ENCODE measurements around the gene CASP8. TPM values are rescaled to one million over a fixed set of nuclear protein-coding genes. Genes with fewer than 3 reads are reported as not detected.

The CASP8 gene
- total and polyA plus RNA-seq, 7 donors: 4.9 to 28.7 (median 13.0) TPM

DNA sequence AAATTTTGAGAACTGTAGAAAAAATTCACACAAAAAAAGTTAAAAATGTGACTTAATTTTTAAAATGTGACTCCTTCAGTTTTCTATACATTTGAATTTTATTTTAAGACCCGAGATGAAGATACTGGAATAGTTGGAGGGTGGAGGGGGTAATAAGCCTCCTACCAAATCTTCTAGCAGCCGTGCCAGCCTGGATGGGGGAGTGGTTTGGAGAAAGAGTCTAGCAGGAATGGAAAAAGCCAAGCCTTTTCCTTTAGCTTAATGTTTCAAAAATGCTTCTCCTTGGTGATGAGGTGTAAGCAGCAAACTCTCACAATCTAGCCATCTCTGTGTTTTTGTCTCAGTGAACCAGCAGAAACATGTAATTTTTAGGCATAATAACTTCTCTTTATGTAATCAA lies 14.7 kb downstream of the CASP8 start:
- Histone ChIP-seq H3K27me3 (no peaks in the 10 kb centered on the region), H3K4me3 (no peak overlapping the region), H3K9me3 (no peaks in the 10 kb centered on the region), H3K4me1 (no peaks in the 10 kb centered on the region), H3K36me3 (peaks cover 0 to 64% (median 15%) of the 10 kb centered on the region in 4 donors), H3K27ac (no peak overlapping the region)
- TF ChIP-seq POLR2A (IDR thresholded peaks at IDR 0.05) (no peak), POLR2AphosphoS5 (IDR thresholded peaks at IDR 0.05) (no peak)
- TF ChIP-seq, protein P1, sequence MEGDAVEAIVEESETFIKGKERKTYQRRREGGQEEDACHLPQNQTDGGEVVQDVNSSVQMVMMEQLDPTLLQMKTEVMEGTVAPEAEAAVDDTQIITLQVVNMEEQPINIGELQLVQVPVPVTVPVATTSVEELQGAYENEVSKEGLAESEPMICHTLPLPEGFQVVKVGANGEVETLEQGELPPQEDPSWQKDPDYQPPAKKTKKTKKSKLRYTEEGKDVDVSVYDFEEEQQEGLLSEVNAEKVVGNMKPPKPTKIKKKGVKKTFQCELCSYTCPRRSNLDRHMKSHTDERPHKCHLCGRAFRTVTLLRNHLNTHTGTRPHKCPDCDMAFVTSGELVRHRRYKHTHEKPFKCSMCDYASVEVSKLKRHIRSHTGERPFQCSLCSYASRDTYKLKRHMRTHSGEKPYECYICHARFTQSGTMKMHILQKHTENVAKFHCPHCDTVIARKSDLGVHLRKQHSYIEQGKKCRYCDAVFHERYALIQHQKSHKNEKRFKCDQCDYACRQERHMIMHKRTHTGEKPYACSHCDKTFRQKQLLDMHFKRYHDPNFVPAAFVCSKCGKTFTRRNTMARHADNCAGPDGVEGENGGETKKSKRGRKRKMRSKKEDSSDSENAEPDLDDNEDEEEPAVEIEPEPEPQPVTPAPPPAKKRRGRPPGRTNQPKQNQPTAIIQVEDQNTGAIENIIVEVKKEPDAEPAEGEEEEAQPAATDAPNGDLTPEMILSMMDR (IDR thresholded peaks at IDR 0.05): no peak
- intact Hi-C loops (cut with DNase I): no loop called here
- WGBS, 2 donors: 89 to 93% methylated on average over 2 of the region's 2 CpGs
- no peak for DNase-seq

DNA sequence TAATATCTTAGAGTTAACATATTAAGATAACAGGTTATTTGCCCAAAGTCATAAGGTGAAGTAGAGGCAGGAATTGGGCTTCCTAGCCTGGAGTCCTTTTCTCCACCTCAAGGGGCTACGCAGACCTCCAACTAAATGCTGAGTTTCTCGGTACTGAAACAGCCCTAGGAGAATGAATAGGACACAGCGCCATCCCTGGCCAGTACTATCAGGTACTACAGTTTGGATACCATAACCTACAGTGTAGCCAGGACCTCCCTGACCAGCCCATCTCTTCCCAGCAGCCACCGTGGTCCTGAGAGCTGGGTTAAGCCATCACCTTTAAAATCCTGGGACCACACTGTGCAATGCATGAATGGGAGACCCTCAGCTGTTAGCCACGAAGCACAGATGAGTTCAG lies 15.7 kb downstream of the CASP8 start:
- TF ChIP-seq, protein P1 (IDR thresholded peaks at IDR 0.05): no peak
- no peak for TF ChIP-seq POLR2AphosphoS5 (IDR thresholded peaks at IDR 0.05)
- TF ChIP-seq POLR2A (IDR thresholded peaks at IDR 0.05): no peak
- no peak for TF ChIP-seq EP300 (IDR thresholded peaks at IDR 0.05)
- WGBS, 2 donors: 88 to 93% methylated on average over 5 of the region's 5 CpGs
- no peaks in the 10 kb centered on the region for H3K27me3 ChIP-seq
- H3K4me3 ChIP-seq: no peak overlapping the region
- peaks cover 0 to 57% (median 15%) of the 10 kb centered on the region in 4 donors for H3K36me3 ChIP-seq
- DNase-seq: no peak
- intact Hi-C loops (cut with DNase I): no loop called here
- H3K4me1 ChIP-seq: peaks cover 0 to 6% (median 0%) of the 10 kb centered on the region in 4 donors
- no peak overlapping the region for H3K27ac ChIP-seq
- H3K9me3 ChIP-seq: no peaks in the 10 kb centered on the region

DNA sequence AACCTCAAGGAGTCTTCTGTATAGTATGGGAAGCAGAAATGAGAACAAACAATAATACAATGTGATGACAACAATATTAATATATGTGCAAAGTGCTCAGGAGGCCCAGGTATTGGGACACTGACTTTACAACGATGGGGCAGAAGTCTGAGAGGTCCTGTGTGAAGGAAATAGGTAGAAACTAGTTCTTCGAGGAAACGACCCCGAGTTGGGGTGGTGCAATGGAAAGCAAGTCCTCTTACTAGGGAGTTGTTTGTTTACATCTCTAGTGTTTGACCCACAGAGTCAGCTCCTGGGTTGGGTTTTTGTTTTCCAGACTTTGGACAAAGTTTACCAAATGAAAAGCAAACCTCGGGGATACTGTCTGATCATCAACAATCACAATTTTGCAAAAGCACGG lies 16.2 kb downstream of the CASP8 start:
- TF ChIP-seq EP300 (IDR thresholded peaks at IDR 0.05) (no peak), POLR2A (IDR thresholded peaks at IDR 0.05) (no peak), POLR2AphosphoS5 (IDR thresholded peaks at IDR 0.05) (no peak)
- TF ChIP-seq, protein P1 (IDR thresholded peaks at IDR 0.05): no peak
- H3K4me1 ChIP-seq: peaks cover 0 to 7% (median 0%) of the 10 kb centered on the region in 4 donors
- H3K9me3 ChIP-seq: no peaks in the 10 kb centered on the region
- no peak overlapping the region for H3K4me3 ChIP-seq
- H3K36me3 ChIP-seq: peaks cover 0 to 57% (median 15%) of the 10 kb centered on the region in 4 donors
- no peak overlapping the region for H3K27ac ChIP-seq
- no peak for DNase-seq
- WGBS, 2 donors: 83 to 89% methylated on average over 6 of the region's 6 CpGs
- intact Hi-C loops (cut with DNase I): no loop called here
- no peaks in the 10 kb centered on the region for H3K27me3 ChIP-seq

DNA sequence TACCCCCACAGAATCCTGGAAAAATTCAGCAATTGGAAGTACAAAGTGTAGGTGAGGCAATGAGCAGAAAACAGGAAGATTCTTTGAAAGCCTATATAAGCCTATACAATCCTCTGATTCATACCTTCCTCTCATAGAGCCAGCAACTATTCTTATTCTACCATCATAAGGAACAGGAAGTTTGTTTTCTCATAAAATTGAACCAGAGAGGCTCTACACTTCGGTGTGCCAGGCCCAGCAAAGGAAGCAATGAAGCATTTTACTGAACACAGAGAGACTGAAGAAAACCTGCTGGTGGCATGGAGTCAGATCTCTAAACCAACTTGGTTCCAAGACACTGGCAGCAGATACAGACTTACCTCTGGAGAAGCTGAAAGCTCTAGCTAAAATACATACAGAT lies 18.7 kb downstream of the CASP8 start:
- Histone ChIP-seq H3K36me3 (peaks cover 0 to 40% (median 15%) of the 10 kb centered on the region in 4 donors), H3K27me3 (no peaks in the 10 kb centered on the region), H3K27ac (no peak overlapping the region), H3K9me3 (no peaks in the 10 kb centered on the region), H3K4me1 (peaks cover 0 to 7% (median 0%) of the 10 kb centered on the region in 4 donors), H3K4me3 (no peak overlapping the region)
- intact Hi-C loops (cut with DNase I): no loop called here
- WGBS, 2 donors: 60 to 70% methylated on average over 1 of the region's 1 CpG
- TF ChIP-seq, protein P1 (IDR thresholded peaks at IDR 0.05): no peak
- TF ChIP-seq EP300 (IDR thresholded peaks at IDR 0.05) (no peak), POLR2A (IDR thresholded peaks at IDR 0.05) (no peak), POLR2AphosphoS5 (IDR thresholded peaks at IDR 0.05) (no peak)
- DNase-seq: no peak

Data from sigmoid colon (tissue), 7 donors.